Common myeloid progenitor, CD34-positive (primary cell): Measurements from ENCODE around the gene THRB.

ENCODE experiments used
- CTCF ChIA-PET: fragments of 350-600 bp; sonication (Branson Sonifier 250); formaldehyde crosslinking; loops from one replicate; lab custom pipeline; 2021; ENCODE audit warnings: antibody characterized with exemption; lab: Charles Lee
- POLR2A ChIA-PET: fragments of 350-600 bp; sonication (Branson Sonifier 250); formaldehyde crosslinking; loops from one replicate; lab custom pipeline; 2021; ENCODE audit warnings: antibody characterized with exemption; lab: Charles Lee
- DNase-seq, 3 donors: peaks; one replicate each; pipeline versions ENCODE4 v3.0.0 to v3.0.0-alpha.2; 2013
- H3K27ac ChIP-seq, 2 experiments: 1 replicate in 1 of 2; 2 replicates in 1 of 2; pipeline ENCODE4 v1.7.0; 2013; ENCODE audit warnings: inconsistent platforms in 2 of 2, low read length in 2 of 2, mild to moderate bottlenecking in 2 of 2, low read depth in 1 of 2, moderate library complexity in 1 of 2; ENCODE audit not compliant: severe bottlenecking in 2 of 2, insufficient read depth in 1 of 2, poor library complexity in 1 of 2
- H3K27me3 ChIP-seq, 5 experiments: replicated peaks in 2 of 5; 1 replicate in 3 of 5; 2 replicates in 2 of 5; pipeline versions ENCODE4 v1.6.1 to v1.7.0; 2013; ENCODE audit warnings: low read length in 4 of 5, mild to moderate bottlenecking in 2 of 5, moderate library complexity in 2 of 5, inconsistent platforms in 1 of 5; ENCODE audit not compliant: insufficient read depth in 5 of 5, control insufficient read depth in 4 of 5
- H3K36me3 ChIP-seq, 4 experiments: 1 replicate in 2 of 4; 2 replicates in 2 of 4; pipeline versions ENCODE4 v1.6.1 to v1.7.0; 2013; ENCODE audit warnings: low read length in 3 of 4, control low read depth in 1 of 4, mild to moderate bottlenecking in 1 of 4; ENCODE audit not compliant: control insufficient read depth in 4 of 4, insufficient read depth in 4 of 4
- H3K4me1 ChIP-seq, 4 experiments: 1 replicate in 3 of 4; 2 replicates in 1 of 4; pipeline versions ENCODE4 v1.6.1 to v1.7.1; 2013; ENCODE audit warnings: low read length in 3 of 4, mild to moderate bottlenecking in 3 of 4, control low read depth in 1 of 4, inconsistent platforms in 1 of 4, moderate library complexity in 1 of 4; ENCODE audit not compliant: control insufficient read depth in 4 of 4, insufficient read depth in 4 of 4; ENCODE audit errors: control extremely low read depth in 1 of 4
- H3K4me3 ChIP-seq, 7 experiments: 1 replicate in 4 of 7; 2 replicates in 3 of 7; pipeline versions ENCODE4 v1.5.1 to v1.7.0; 2013; ENCODE audit warnings: mild to moderate bottlenecking in 7 of 7, low read length in 6 of 7, moderate library complexity in 6 of 7, inconsistent platforms in 2 of 7, low read depth in 2 of 7, control low read depth in 1 of 7; ENCODE audit not compliant: insufficient read depth in 4 of 7, control insufficient read depth in 1 of 7; ENCODE audit errors: extremely low read depth in 1 of 7
- H3K9me3 ChIP-seq, 5 experiments: 1 replicate in 4 of 5; 2 replicates in 1 of 5; pipeline versions ENCODE4 v1.6.1 to v1.7.1; 2013; ENCODE audit warnings: low read length in 4 of 5, mild to moderate bottlenecking in 2 of 5, inconsistent platforms in 1 of 5, low read depth in 1 of 5, moderate library complexity in 1 of 5; ENCODE audit not compliant: control insufficient read depth in 4 of 5, insufficient read depth in 2 of 5; ENCODE audit errors: control extremely low read depth in 1 of 5
- WGBS: methylation state at CpG from one replicate; pipeline ENCODE4 v1.1.5; 2013; ENCODE audit not compliant: insufficient coverage; 5-methylcytosine and 5-hydroxymethylcytosine counted together

The THRB gene

GRCh38 chr3:24192469-24193056, 302.1 kb downstream of the THRB start:
- Histone ChIP-seq H3K27ac (no peak overlapping the region), H3K36me3 (no peaks in the 10 kb centered on the region), H3K9me3 (no peaks in the 10 kb centered on the region), H3K4me3 (no peak overlapping the region), H3K27me3 (no peaks in the 10 kb centered on the region), H3K4me1 (no peaks in the 10 kb centered on the region)
- CTCF ChIA-PET = interaction anchor here (1.1 to 1.2 kb wide), 3 partner anchors 9 to 61 kb away, joined by 3 read pairs; no protein-coding TSS in a partner anchor
- POLR2A ChIA-PET = no interaction called here
- DNase-seq = no peak
- 94% methylated on average over 2 of the region's 3 CpGs for WGBS

GRCh38 chr3:24191801-24192403, 302.7 kb downstream of the THRB start:
- H3K9me3 ChIP-seq = no peaks in the 10 kb centered on the region
- H3K4me3 ChIP-seq = no peak overlapping the region
- no peak overlapping the region for H3K27ac ChIP-seq
- H3K4me1 ChIP-seq = no peaks in the 10 kb centered on the region
- ChIA-PET POLR2A (no interaction called here), CTCF (interaction anchor here (0.9 to 1.3 kb wide), 7 partner anchors 8 to 491 kb away, joined by 3 read pairs; no protein-coding TSS in a partner anchor)
- H3K27me3 ChIP-seq = no peaks in the 10 kb centered on the region
- WGBS = 92% methylated on average over 2 of the region's 4 CpGs
- DNase-seq = no peak
- no peaks in the 10 kb centered on the region for H3K36me3 ChIP-seq

GRCh38 chr3:24190256-24190655, 304.4 kb downstream of the THRB start:
- no peak for DNase-seq
- no peaks in the 10 kb centered on the region for H3K36me3 ChIP-seq
- H3K27me3 ChIP-seq = no peaks in the 10 kb centered on the region
- H3K4me3 ChIP-seq = no peak overlapping the region
- 97% methylated on average over 8 of the region's 8 CpGs for WGBS
- POLR2A ChIA-PET = interaction anchor here (0.7 kb wide), 1 partner anchor 198 kb away, joined by 6 read pairs; no protein-coding TSS in a partner anchor
- H3K9me3 ChIP-seq = no peaks in the 10 kb centered on the region
- H3K27ac ChIP-seq = no peak overlapping the region
- CTCF ChIA-PET = interaction anchor here (1.5 kb wide), 1 partner anchor 35 kb away, joined by 4 read pairs; no protein-coding TSS in a partner anchor
- peaks cover 0 to 9% (median 3%) of the 10 kb centered on the region in 4 experiments for H3K4me1 ChIP-seq

- Histone ChIP-seq H3K4me3 (no peak overlapping the region), H3K36me3 (no peaks in the 10 kb centered on the region), H3K4me1 (peaks cover 0 to 9% (median 3%) of the 10 kb centered on the region in 4 experiments), H3K27ac (peak overlapping the region in 1 of 2 experiments; percentile 66), H3K27me3 (no peaks in the 10 kb centered on the region), H3K9me3 (no peaks in the 10 kb centered on the region)
- DNase-seq = peak; percentile 90 to 96 (median 94)
- 35% methylated on average over 5 of the region's 5 CpGs for WGBS
- ChIA-PET POLR2A (no interaction called here), CTCF (interaction anchor here (0.7 to 4.1 kb wide), 23 partner anchors 9 to 501 kb away, joined by 3 to 52 read pairs (median 4); no protein-coding TSS in a partner anchor)
Measured at GRCh38 chr3:24185738-24186384, 308.8 kb downstream of the THRB start.

- Histone ChIP-seq H3K4me3 (no peak overlapping the region), H3K36me3 (no peaks in the 10 kb centered on the region), H3K9me3 (no peaks in the 10 kb centered on the region), H3K27ac (no peak overlapping the region), H3K4me1 (peaks cover 0 to 9% (median 3%) of the 10 kb centered on the region in 4 experiments), H3K27me3 (no peaks in the 10 kb centered on the region)
- POLR2A ChIA-PET = no interaction called here
- CTCF ChIA-PET = interaction anchor here (0.8 to 4.1 kb wide), 4 partner anchors 15 to 497 kb away, joined by 3 to 52 read pairs (median 6); no protein-coding TSS in a partner anchor
- WGBS = 86% methylated on average over 4 of the region's 5 CpGs
- DNase-seq = no peak
Measured at GRCh38 chr3:24184528-24185176, 310.0 kb downstream of the THRB start.

- Histone ChIP-seq H3K27me3 (no peaks in the 10 kb centered on the region), H3K4me1 (peaks cover 0 to 9% (median 3%) of the 10 kb centered on the region in 4 experiments), H3K4me3 (no peak overlapping the region), H3K9me3 (no peaks in the 10 kb centered on the region), H3K36me3 (peaks cover 0 to 2% (median 0%) of the 10 kb centered on the region in 4 experiments), H3K27ac (no peak overlapping the region)
- CTCF ChIA-PET = interaction anchor here (1.3 kb wide), 1 partner anchor 12 kb away, joined by 4 read pairs; no protein-coding TSS in a partner anchor
- WGBS = 100% methylated on average over 2 of the region's 2 CpGs
- POLR2A ChIA-PET = no interaction called here
- no peak for DNase-seq
Measured at GRCh38 chr3:24182756-24183155, 311.9 kb downstream of the THRB start.
